GM18858 (cell line): ENCODE measurements around the gene TGFBR3L.
"Not testable (repeated sequence)": the region's sequence is repeated elsewhere in the genome, so short reads cannot be mapped to it uniquely, and the experiment has no call there.

Experiments used
- ATAC-seq: cut with Tn5 transposase; IDR thresholded peaks from one replicate; pipeline ENCODE4 v1.9.1; 2021; ENCODE audit not compliant: unreplicated experiment

Gene TGFBR3L

DNA sequence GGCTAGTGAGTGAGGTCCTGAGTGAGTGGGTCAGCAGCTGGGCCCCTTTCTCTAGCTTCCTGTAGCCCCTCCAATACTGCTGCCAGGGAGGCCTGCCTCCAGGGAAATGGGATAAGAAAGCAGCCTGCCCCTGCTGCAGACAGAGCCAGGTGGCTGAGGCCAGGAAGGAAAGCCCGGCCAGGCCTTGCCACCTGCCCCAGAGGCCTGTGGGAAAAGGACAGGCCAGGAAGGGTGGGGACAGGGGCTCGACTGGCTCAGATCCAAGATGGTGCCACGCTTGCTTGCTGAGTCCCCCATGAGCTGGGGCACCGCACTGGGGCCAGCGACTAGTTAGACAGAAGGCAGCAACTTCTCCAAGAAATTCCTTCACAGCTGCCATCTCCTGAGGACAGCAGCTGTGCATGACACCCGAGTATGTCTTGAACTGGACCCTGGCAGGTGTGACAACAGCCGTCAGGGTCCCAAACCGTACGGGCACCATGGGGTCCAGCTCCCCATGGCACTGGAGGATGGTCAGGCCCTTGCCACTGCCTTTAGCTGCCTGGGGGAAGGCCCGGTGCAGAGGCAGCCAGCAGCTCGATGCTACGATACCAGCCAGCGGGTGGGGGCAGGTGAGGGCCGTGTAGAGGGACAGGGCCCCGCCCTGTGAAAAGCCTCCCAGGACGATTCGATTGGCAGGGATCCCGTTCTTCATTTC is 35.4 kb upstream of the TGFBR3L start:
- no peak for ATAC-seq

DNA sequence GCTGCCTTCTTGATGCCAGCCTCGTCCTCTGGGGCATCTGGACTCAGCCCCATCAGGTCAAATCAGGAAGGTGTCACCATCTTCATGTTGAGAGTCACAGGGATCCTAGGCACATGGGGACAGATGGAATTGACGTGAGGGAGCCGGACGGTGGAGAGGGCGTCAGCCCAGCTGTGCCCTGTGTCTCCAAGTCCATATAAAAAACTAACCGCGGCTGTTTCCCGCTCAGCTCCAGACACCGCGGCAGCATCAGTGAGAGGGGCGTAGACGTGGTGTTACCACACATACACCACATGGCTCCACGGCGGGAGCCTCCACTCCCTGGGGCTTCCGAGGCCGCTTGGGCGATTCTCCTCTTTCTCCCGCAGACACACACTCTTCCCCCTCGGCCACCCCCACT is 34.8 kb upstream of the TGFBR3L start:
- no peak for ATAC-seq

- no peak for ATAC-seq
Observed at GRCh38 chr19:7881910-7882309, 32.7 kb upstream of the TGFBR3L start.

DNA sequence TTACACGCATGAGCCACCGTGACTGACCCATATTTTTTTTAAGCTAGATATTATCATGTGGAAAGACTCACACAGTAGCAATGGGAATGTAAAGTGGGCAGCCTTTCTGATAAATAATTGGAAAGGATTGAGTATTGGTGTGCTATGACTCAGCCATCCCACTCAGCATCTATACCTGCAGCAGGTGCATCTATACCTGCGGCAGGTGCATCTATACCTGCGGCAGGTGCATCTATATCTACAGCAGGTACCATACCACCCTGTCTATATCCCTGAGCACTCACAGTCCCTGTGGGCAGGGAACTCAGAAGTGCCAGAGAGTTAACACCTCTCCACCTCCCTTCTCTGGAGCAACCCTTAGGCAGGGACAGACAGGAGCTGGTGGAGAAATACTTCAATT is 31.5 kb upstream of the TGFBR3L start:
- no peak for ATAC-seq

- ATAC-seq = no peak
Observed at GRCh38 chr19:7883796-7884570, 30.6 kb upstream of the TGFBR3L start.

- ATAC-seq = no peak
Observed at GRCh38 chr19:7885818-7886217, 28.8 kb upstream of the TGFBR3L start.

- no peak for ATAC-seq
Observed at GRCh38 chr19:7887408-7888144, 27.1 kb upstream of the TGFBR3L start.

DNA sequence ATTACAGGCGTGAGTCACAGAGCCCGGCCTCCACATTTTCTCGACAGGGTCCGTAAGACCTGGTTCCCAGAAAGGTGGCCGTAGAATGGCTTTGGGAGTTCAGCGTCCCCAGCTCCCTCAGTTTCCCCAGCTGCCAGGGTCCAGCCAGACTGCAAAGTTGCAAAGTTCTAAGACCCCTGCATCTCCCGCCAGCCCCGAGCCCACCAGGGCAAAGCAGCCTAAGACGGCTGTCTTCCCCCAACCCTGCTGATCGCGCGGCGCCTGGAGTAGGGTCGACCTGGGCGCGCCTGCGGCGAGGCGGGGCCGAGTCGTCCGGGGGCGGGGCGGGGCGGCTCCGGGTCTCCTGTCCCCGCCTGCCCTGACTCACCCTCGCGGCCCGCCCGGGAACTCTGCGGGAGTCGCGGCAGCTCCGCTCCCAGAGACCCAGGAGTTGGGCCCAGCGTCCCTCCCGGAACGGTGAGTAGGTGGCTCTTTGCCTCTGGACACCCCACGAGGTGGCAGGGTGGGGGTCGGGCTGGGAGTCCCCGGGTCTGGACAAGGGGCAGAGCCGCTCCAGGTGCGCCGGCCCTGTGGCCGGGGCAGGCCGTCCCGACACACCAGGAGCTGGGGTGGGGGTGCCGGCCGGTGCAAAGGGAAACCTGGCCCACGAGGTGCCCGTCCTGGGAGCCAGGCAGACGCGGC is 26.3 kb upstream of the TGFBR3L start, which contains the start of gene LRRC8E:
Gene LRRC8E, plus strand, starts transcription at position 366 of the 681 bp plus-strand sequence. CDS start 7,094 bp downstream, outside the sequence.
- ATAC-seq = no peak

DNA sequence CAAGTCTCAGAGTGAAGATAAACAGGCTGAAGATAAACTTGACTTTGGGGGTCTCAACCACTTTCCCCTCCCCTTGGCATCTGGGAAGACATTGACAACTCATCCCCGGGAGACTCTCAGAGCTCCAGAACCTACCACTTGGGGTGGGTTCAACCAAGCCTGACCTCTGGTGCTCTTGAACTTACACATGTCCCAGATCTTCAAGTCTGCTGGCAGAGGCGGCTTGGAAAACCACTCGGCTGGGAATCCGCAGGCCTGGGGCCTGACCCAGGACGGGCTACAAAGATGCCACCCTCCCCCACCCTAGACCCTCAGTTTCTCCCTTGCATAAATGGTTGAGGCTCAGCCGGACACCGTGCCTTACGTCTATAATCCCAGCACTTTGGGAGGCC is 25.8 kb upstream of the TGFBR3L start:
- no peak for ATAC-seq

DNA sequence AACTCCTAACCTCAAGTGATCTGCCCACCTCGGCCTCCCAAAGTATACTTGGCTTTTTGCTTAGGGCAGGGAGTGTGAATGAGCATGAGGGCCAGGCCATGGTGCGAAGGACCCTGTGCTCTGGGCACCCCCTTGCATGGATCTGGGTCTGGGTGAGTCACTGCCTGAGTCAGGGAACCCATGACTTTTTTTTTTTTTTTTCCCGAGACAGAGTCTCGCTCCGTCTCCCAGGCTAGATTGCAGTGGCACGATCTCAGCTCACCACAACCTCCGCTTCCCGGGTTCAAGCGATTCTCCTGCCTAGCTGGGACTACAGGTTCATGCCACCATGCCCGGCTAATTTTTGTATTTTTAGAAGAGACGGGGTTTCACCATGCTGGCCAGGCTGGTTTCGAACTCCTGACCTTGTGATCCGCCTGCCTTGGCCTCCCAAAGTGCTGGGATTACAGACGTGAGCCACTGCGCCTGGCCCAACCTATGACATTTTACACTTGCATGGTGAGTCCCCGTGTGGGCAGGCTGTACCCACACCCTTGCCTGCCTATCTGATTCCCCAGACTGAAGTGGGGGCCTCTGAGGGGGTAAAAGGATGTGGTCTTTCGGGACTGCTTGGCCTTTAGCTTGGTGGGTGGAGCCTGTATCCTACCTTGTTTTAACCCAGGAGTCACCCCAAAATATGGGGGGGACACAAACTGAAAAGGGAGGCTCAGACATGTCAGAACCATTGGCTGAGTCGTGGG is 21.1 kb upstream of the TGFBR3L start:
- ATAC-seq = not testable (repeated sequence)

DNA sequence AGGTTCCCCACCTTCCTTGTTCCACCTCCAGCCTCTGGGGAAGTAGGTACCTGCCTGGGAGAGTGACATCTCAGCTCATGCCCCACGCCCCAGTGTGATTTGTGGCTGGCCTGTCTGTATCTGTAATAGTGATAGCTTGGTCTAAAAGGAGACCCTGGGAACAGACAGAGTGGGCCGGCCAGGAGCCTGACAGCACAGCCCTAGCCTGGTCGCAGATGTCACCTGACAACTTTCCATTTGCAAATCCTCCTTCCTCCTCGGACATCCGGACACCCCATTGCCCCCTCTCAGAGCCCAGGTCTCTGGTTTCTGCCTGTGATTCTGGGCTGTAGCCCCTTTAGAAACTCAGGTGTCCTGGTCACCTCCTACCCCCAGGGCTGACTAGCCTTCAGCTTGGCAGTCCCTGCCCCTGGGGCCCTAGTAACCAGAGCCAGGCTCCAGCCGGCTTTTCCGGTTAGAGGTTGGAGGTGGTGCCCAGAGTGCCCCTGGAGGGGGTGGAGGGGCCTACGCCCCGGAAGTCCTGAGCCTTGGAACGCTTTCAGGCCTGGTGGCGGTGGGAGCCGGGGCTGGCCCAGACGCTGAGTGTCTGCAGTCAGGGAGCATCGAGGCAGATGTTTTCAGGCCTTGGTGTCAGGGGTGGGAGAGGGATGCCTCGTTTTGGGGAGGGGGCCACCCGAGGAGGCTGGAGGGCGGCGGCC is 19.9 kb upstream of the TGFBR3L start:
- no peak for ATAC-seq

DNA sequence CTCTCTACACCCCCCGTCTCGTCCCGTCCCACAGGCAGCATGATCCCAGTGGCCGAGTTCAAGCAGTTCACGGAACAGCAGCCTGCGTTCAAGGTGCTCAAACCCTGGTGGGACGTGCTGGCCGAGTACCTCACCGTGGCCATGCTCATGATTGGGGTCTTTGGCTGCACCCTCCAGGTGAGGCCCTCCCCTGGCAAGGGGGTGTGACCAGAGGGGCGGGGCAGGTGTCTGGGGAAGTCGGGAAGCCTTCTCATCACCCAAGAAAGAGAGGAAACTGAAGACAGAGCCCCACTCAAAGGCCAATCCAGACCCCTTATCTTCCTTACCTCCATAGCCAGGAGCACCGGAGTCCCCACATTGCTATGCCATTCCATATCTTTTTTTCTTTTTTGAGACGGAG is 19.1 kb upstream of the TGFBR3L start:
- ATAC-seq = no peak

GRCh38 chr19:7897292-7897691 is 17.3 kb upstream of the TGFBR3L start:
- ATAC-seq = no peak

- ATAC-seq = no peak
Observed at GRCh38 chr19:7898967-7899366, 15.7 kb upstream of the TGFBR3L start.

DNA sequence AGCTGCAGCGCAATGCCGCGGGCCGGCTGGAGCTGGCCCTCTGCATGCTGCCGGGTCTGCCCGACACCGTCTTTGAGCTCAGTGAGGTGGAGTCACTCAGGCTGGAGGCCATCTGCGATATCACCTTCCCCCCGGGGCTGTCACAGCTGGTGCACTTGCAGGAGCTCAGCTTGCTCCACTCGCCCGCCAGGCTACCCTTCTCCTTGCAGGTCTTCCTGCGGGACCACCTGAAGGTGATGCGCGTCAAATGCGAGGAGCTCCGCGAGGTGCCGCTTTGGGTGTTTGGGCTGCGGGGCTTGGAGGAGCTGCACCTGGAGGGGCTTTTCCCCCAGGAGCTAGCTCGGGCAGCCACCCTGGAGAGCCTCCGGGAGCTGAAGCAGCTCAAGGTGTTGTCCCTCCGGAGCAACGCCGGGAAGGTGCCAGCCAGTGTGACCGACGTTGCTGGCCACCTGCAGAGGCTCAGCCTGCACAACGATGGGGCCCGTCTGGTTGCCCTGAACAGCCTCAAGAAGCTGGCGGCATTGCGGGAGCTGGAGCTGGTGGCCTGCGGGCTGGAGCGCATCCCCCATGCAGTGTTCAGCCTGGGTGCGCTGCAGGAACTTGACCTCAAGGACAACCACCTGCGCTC is 14.8 kb upstream of the TGFBR3L start:
- no peak for ATAC-seq

DNA sequence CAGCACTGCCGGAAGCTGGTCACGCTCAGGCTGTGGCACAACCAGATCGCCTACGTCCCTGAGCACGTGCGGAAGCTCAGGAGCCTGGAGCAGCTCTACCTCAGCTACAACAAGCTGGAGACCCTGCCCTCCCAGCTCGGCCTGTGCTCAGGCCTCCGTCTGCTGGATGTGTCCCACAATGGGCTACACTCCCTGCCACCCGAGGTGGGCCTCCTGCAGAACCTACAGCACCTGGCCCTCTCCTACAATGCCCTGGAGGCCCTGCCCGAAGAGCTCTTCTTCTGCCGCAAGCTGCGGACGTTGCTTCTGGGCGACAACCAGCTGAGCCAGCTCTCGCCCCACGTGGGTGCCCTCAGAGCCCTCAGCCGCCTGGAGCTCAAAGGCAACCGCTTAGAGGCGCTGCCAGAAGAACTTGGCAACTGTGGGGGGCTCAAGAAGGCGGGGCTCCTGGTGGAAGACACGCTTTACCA is 14.2 kb upstream of the TGFBR3L start:
- ATAC-seq = no peak

DNA sequence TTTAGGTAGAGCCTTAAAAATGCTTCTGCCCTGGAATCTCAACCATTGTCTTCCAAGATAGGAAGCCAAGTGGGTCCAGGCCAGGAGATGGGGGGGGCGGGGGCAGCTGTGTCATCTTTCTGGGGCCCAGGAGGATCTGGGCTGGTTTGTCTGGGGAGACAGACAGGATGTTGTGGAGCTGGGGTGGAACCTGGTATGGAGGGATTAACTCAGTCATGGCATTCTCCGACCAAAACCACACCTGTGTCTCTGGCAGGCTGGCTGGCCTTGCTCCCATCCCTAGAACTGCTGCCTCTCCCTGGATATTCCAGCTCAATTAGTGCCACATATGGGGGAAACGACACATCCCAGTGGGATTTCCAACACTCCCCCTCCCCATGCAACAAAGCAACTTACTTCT is 13.7 kb upstream of the TGFBR3L start:
- no peak for ATAC-seq

GRCh38 chr19:7901337-7901736 is 13.3 kb upstream of the TGFBR3L start:
- no peak for ATAC-seq

DNA sequence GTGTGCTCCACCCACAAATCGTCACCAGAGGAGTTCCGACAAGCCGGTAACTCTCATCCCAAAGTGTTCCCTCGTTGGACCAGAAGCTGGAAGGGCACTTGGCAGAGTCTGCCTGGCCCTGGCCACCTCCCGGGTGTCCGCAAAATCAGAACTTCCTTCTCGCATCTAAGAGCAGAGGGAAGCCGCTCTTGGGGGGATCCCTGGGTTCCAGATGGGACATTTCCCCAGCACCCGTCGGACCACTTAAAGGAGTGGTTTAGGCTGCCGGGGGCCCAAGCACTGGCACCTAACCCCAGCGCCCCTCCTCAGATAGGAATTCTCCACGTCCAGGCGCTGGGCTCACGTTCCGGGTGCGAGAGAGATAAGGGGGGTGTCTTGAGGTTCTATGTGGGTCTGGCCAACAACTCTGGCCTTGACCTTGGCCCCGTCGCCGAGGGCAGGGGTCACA is 11.8 kb upstream of the TGFBR3L start:
- no peak for ATAC-seq
